SK-N-SH treated with all-trans-retinoic acid at 6 μM for 48 hours (cell line): Measurements from ENCODE around the gene SEC16A.

Experiments
- ATAC-seq: fragments of 200-7000 bp; cut with Tn5 transposase; 3 replicates; pipeline ENCODE4 v1.9.1; 2020; ENCODE audit warnings: mild to moderate bottlenecking, moderate library complexity
- ARNTL ChIP-seq: fragments of 450-650 bp; formaldehyde crosslinking; IDR thresholded peaks from 2 replicates; pipeline ENCODE4 v1.5.0; 2020; ENCODE audit warnings: low read depth, mild to moderate bottlenecking, moderate library complexity, borderline replicate concordance
- BACH2 ChIP-seq: fragments of 250-450 bp; sonication (Bioruptor Pico); IDR thresholded peaks from 2 replicates; pipeline ENCODE4 v1.9.0; 2021; ENCODE audit warnings: mild to moderate bottlenecking, borderline replicate concordance
- CREB5 ChIP-seq: fragments of 250-450 bp; sonication (Bioruptor Pico); IDR thresholded peaks from 2 replicates; pipeline ENCODE4 v1.5.1; 2020; ENCODE audit warnings: low read depth, mild to moderate bottlenecking, moderate library complexity
- CSRNP3 ChIP-seq: fragments of 250-450 bp; sonication (Bioruptor Pico); IDR thresholded peaks from 2 replicates; pipeline ENCODE4 v1.5.1; 2021; ENCODE audit warnings: mild to moderate bottlenecking, moderate library complexity
- GLIS3 ChIP-seq: fragments of 250-450 bp; sonication (Bioruptor Pico); IDR thresholded peaks from 2 replicates; pipeline ENCODE4 v1.5.0; 2020; ENCODE audit warnings: mild to moderate bottlenecking, moderate library complexity
- ISL1 ChIP-seq: fragments of 250-450 bp; sonication (Bioruptor Pico); IDR thresholded peaks from 2 replicates; pipeline ENCODE4 v2.1.2; 2022; ENCODE audit warnings: mild to moderate bottlenecking, moderate library complexity
- OSR1 ChIP-seq: fragments of 250-450 bp; sonication (Bioruptor Pico); IDR thresholded peaks from 2 replicates; pipeline ENCODE4 v1.8.0; 2022; ENCODE audit warnings: moderate library complexity, mild to moderate bottlenecking, inconsistent platforms
- PATZ1 ChIP-seq: fragments of 250-450 bp; sonication (Bioruptor Pico); IDR thresholded peaks from 2 replicates; pipeline ENCODE4 v1.8.0; 2020; ENCODE audit warnings: mild to moderate bottlenecking, moderate library complexity, borderline replicate concordance
- POU6F1 ChIP-seq: fragments of 250-450 bp; sonication (Bioruptor Pico); IDR thresholded peaks from 2 replicates; pipeline ENCODE4 v1.8.0; 2021; ENCODE audit warnings: low read depth, mild to moderate bottlenecking, moderate library complexity, borderline replicate concordance
- RARB ChIP-seq: fragments of 250-450 bp; sonication (Bioruptor Pico); IDR thresholded peaks from 2 replicates; pipeline ENCODE4 v1.8.0; 2021; ENCODE audit warnings: mild to moderate bottlenecking, moderate library complexity
- SNAI2 ChIP-seq: fragments of 250-450 bp; sonication (Bioruptor Pico); IDR thresholded peaks from 2 replicates; pipeline ENCODE4 v1.5.0; 2020; ENCODE audit warnings: mild to moderate bottlenecking, moderate library complexity
- TCF4 ChIP-seq: fragments of 250-450 bp; sonication (Bioruptor Pico); IDR thresholded peaks from 2 replicates; pipeline ENCODE4 v1.8.0; 2021; ENCODE audit warnings: mild to moderate bottlenecking, moderate library complexity, borderline replicate concordance
- TOX ChIP-seq: fragments of 250-450 bp; sonication (Bioruptor Pico); IDR thresholded peaks from 2 replicates; pipeline ENCODE4 v1.8.0; 2021; ENCODE audit warnings: mild to moderate bottlenecking, moderate library complexity, borderline replicate concordance
- TSHZ2 ChIP-seq: fragments of 250-450 bp; sonication (Bioruptor Pico); IDR thresholded peaks from 2 replicates; pipeline ENCODE4 v1.5.0; 2020; ENCODE audit warnings: mild to moderate bottlenecking, moderate library complexity
- ZC3H10 ChIP-seq: fragments of 250-450 bp; sonication (Bioruptor Pico); IDR thresholded peaks from 2 replicates; pipeline ENCODE4 v1.5.1; 2021; ENCODE audit warnings: mild to moderate bottlenecking, moderate library complexity
- ZFP3 ChIP-seq: fragments of 250-450 bp; sonication (Bioruptor Pico); IDR thresholded peaks from 2 replicates; pipeline ENCODE4 v1.5.0; 2020; ENCODE audit warnings: mild to moderate bottlenecking, moderate library complexity
- ZFP30 ChIP-seq: fragments of 450-650 bp; formaldehyde crosslinking; IDR thresholded peaks from 2 replicates; pipeline ENCODE4 v1.5.0; 2022; ENCODE audit warnings: mild to moderate bottlenecking, moderate library complexity
- ZNF70 ChIP-seq: fragments of 450-650 bp; formaldehyde crosslinking; IDR thresholded peaks from 2 replicates; pipeline ENCODE4 v1.5.0; 2020; ENCODE audit warnings: mild to moderate bottlenecking, moderate library complexity
- ZNF8 ChIP-seq: fragments of 450-650 bp; formaldehyde crosslinking; IDR thresholded peaks from 2 replicates; pipeline ENCODE4 v1.5.0; 2020; ENCODE audit warnings: mild to moderate bottlenecking, moderate library complexity

The SEC16A gene

GRCh38 chr9:136525841-136526499 is 43.1 kb upstream of the SEC16A start:
- TF ChIP-seq SNAI2 (CRISPR knock-in tag) (no peak), OSR1 (CRISPR knock-in tag) (no peak), RARB (CRISPR knock-in tag) (no peak), POU6F1 (CRISPR knock-in tag) (no peak), ISL1 (CRISPR knock-in tag) (no peak), ZNF8 (CRISPR knock-in tag) (no peak), BACH2 (CRISPR knock-in tag) (no peak), ZNF70 (CRISPR knock-in tag) (no peak), ZFP30 (no peak), TSHZ2 (CRISPR knock-in tag) (no peak), TOX (CRISPR knock-in tag) (no peak), CREB5 (CRISPR knock-in tag) (no peak), ZFP3 (CRISPR knock-in tag) (no peak), ZC3H10 (CRISPR knock-in tag) (no peak)
- ATAC-seq, result no peak

GRCh38 chr9:136525207-136525606 is 42.4 kb upstream of the SEC16A start:
- TF ChIP-seq CSRNP3 (CRISPR knock-in tag), result no peak
- TF ChIP-seq SNAI2 (CRISPR knock-in tag), result no peak
- TF ChIP-seq BACH2 (CRISPR knock-in tag), result no peak
- no peak for TF ChIP-seq ZC3H10 (CRISPR knock-in tag)
- TF ChIP-seq POU6F1 (CRISPR knock-in tag), result no peak
- no peak for TF ChIP-seq ZFP30
- no peak for TF ChIP-seq ISL1 (CRISPR knock-in tag)
- no peak for TF ChIP-seq PATZ1 (CRISPR knock-in tag)
- TF ChIP-seq ZNF70 (CRISPR knock-in tag), result no peak
- TF ChIP-seq CREB5 (CRISPR knock-in tag), result no peak
- no peak for TF ChIP-seq TOX (CRISPR knock-in tag)
- no peak for TF ChIP-seq ARNTL (CRISPR knock-in tag)
- TF ChIP-seq GLIS3 (CRISPR knock-in tag), result no peak
- TF ChIP-seq TCF4 (CRISPR knock-in tag), result no peak
- TF ChIP-seq RARB (CRISPR knock-in tag), result no peak
- ATAC-seq, result no peak
